K562 (cell line): ENCODE results near the gene MOB1B. TPM values are rescaled to one million over a fixed set of nuclear protein-coding genes. Genes with fewer than 3 reads are reported as not detected.

Experiments used
- ATAC-seq: fragments of 200-7000 bp; cut with Tn5 transposase; 3 replicates; pipeline ENCODE4 v1.9.1; 2020; ENCODE audit warnings: moderate library complexity
- BruUV-seq: library from RNA; stranded (reverse); fragments of 400-500 nt; replicated peaks from 2 replicates; lab custom pipeline; 2021; lab: Mats Ljungman, UMichigan
- CTCF ChIA-PET: fragments of 300-600 bp; formaldehyde crosslinking; extraction: SDS; loops from one replicate; lab custom pipeline; 2021; ENCODE audit warnings: low intra/inter-chr PET ratio; lab: Yijun Ruan, JAX
- POLR2A ChIA-PET: fragments of 300-600, 350-650 bp; sonication (Branson Sonifier 250); formaldehyde crosslinking; extraction: SDS; loops from one replicate; lab custom pipeline; 2021; ENCODE audit warnings: antibody characterized with exemption, inconsistent platforms; lab: Yijun Ruan, JAX
- DNase-seq, 4 experiments: peaks; one replicate each; pipeline versions ENCODE4 v3.0.0 to v3.0.0-alpha.2; 2011 to 2018; ENCODE audit warnings: low spot score in 3 of 4, mixed read lengths in 3 of 4; ENCODE audit errors: extremely low read depth in 1 of 4
- FAIRE-seq: peaks from 2 replicates; lab custom pipeline; 2011; peaks lifted over from hg19 to GRCh38; lab: Jason Lieb, UNC
- H2AFZ ChIP-seq: 2 replicates; pipeline ENCODE4 v1.6.0; 2011; ENCODE audit warnings: low read depth, low read length, control low read depth, inconsistent platforms
- H3K27ac ChIP-seq: fragments of 200-600 bp; 3 replicates; pipeline ENCODE4 v1.8.0; 2011; ENCODE audit warnings: low read depth, mild to moderate bottlenecking, control low read depth, inconsistent platforms, low read length, moderate library complexity, mixed read lengths; ENCODE audit errors: extremely low read depth
- H3K27me3 ChIP-seq, 2 experiments: fragments of 300-600 bp in 1 of 2; 2 replicates in 1 of 2; 3 replicates in 1 of 2; pipeline versions ENCODE4 v1.6.0 to v1.8.0; 2011; ENCODE audit warnings: inconsistent platforms in 2 of 2, low read length in 2 of 2, mild to moderate bottlenecking in 1 of 2, mixed read lengths in 1 of 2, moderate library complexity in 1 of 2; ENCODE audit not compliant: control insufficient read depth in 2 of 2, insufficient read depth in 2 of 2
- H3K36me3 ChIP-seq: fragments of 300-600 bp; 3 replicates; pipeline ENCODE4 v1.8.0; 2011; ENCODE audit warnings: mild to moderate bottlenecking, low read length, inconsistent platforms; ENCODE audit not compliant: control insufficient read depth, insufficient read depth
- H3K4me1 ChIP-seq, 2 experiments: fragments of 200-600 bp in 1 of 2; replicated peaks in 1 of 2; 2 replicates in 1 of 2; 3 replicates in 1 of 2; pipeline versions ENCODE4 v1.5.1 to v1.8.0; 2011; ENCODE audit warnings: inconsistent platforms in 2 of 2, low read length in 2 of 2, mild to moderate bottlenecking in 1 of 2, mixed read lengths in 1 of 2, moderate library complexity in 1 of 2; ENCODE audit not compliant: control insufficient read depth in 2 of 2, insufficient read depth in 2 of 2
- H3K4me2 ChIP-seq: 2 replicates; pipeline ENCODE4 v1.6.1; 2011; ENCODE audit warnings: low read length, control low read depth, inconsistent platforms, mixed read lengths; ENCODE audit not compliant: insufficient read depth
- H3K4me3 ChIP-seq: fragments of 200-600 bp; sonication (generic), shearing (Covaris generic); 2 replicates; pipeline ENCODE4 v1.5.1; 2016; ENCODE audit warnings: control low read depth, inconsistent platforms
- H3K79me2 ChIP-seq: fragments of 200-600 bp; 3 replicates; pipeline ENCODE4 v1.8.0; 2011; ENCODE audit warnings: low read length, inconsistent platforms; ENCODE audit not compliant: control insufficient read depth, insufficient read depth
- H3K9ac ChIP-seq, 2 experiments: 2 replicates each; pipeline versions ENCODE4 v1.6.0 to v1.6.1; 2011; ENCODE audit warnings: low read depth in 2 of 2, low read length in 2 of 2, control low read depth in 1 of 2, inconsistent platforms in 1 of 2, mild to moderate bottlenecking in 1 of 2, mixed read lengths in 1 of 2; ENCODE audit not compliant: insufficient read depth in 1 of 2
- H3K9me1 ChIP-seq: one replicate; pipeline ENCODE4 v1.6.0; 2011; ENCODE audit warnings: inconsistent platforms, mild to moderate bottlenecking, low read length, moderate library complexity; ENCODE audit not compliant: control insufficient read depth, insufficient read depth
- H3K9me3 ChIP-seq: replicated peaks from 2 replicates; pipeline ENCODE4 v1.5.1; 2011; ENCODE audit warnings: low read depth, low read length, inconsistent platforms; ENCODE audit not compliant: control insufficient read depth, insufficient read depth
- H4K20me1 ChIP-seq: replicated peaks from 2 replicates; pipeline ENCODE4 v1.6.1; 2011; ENCODE audit warnings: low read length, inconsistent platforms, mixed read lengths; ENCODE audit not compliant: control insufficient read depth, insufficient read depth
- ELK1 ChIP-seq: sonication (generic); formaldehyde crosslinking; IDR thresholded peaks from 2 replicates; pipeline ENCODE4 v1.8.1; 2022; ENCODE audit warnings: missing genetic modification reagents
- ID3 ChIP-seq, 2 experiments: fragments of 250-450 bp in 1 of 2; fragments of 450-650 bp in 1 of 2; sonication (Bioruptor Pico) in 1 of 2; IDR thresholded peaks; 2 replicates each; pipeline versions ENCODE4 v1.6.1 to v1.8.0; 2016 to 2021; ENCODE audit warnings: mild to moderate bottlenecking in 2 of 2, moderate library complexity in 2 of 2, missing compliant biosample characterization in 1 of 2, missing genetic modification characterization in 1 of 2
- MTF1 ChIP-seq: fragments of 250-450 bp; sonication (Bioruptor Pico); IDR thresholded peaks from 2 replicates; pipeline ENCODE4 v1.9.0; 2021; ENCODE audit warnings: moderate library complexity, mild to moderate bottlenecking, inconsistent platforms, borderline replicate concordance
- RFX5 ChIP-seq: IDR thresholded peaks from 2 replicates; pipeline ENCODE4 v1.6.1; 2011; ENCODE audit warnings: low read depth, mild to moderate bottlenecking, improper control_type of control experiment, low read length
- XRCC3 ChIP-seq: fragments of 450-650 bp; IDR thresholded peaks from 2 replicates; pipeline ENCODE4 v1.6.1; 2017; ENCODE audit warnings: mild to moderate bottlenecking, moderate library complexity
- ZNF830 ChIP-seq: fragments of 250-450 bp; sonication (Bioruptor Pico); IDR thresholded peaks from 2 replicates; pipeline ENCODE4 v1.5.0; 2021; ENCODE audit warnings: mild to moderate bottlenecking
- WGBS: fragments of 100-300 bp; shearing (Covaris generic); methylation state at CpG from one replicate; pipeline ENCODE4 v1.1.6; 2016; ENCODE audit warnings: low coverage, mixed read lengths; ENCODE audit not compliant: insufficient coverage; ENCODE audit errors: missing lambda C conversion rate; 5-methylcytosine and 5-hydroxymethylcytosine counted together
- in situ Hi-C: fragments of 300-500 bp; cut with MboI; formaldehyde crosslinking; loops from 4 replicates; pipeline ENCODE4 v1.15.0; 2018; ENCODE audit warnings: inconsistent platforms, mixed read lengths
- intact Hi-C: fragments of 100-400 bp; cut with micrococcal nuclease; formaldehyde crosslinking; loops from 2 replicates; pipeline ENCODE4 v1.14.2; 2022
- polyA plus RNA-seq, 8 experiments: library from polyadenylated mRNA; depleted of rRNA in 4 of 8; stranded (reverse) in 5 of 8; unstranded in 3 of 8; fragments of >200 nt; fragmentation: Nextera tagmentation in 2 of 8; fragmentation: Illumina TruSeq in 1 of 8; extraction: Ambion mirVana in 2 of 8; extraction: Trizol in 1 of 8; gene quantifications; 2 replicates each; pipeline versions ENCODE4 v1.2.1 to v1.2.3, GENCODE V29; 2011 to 2014; ENCODE audit warnings: inconsistent platforms in 1 of 8, missing spikeins in 1 of 8
- total RNA-seq, 7 experiments: library from RNA; depleted of rRNA in 6 of 7; stranded (reverse); fragments of >200 nt in 6 of 7; fragmentation: Illumina TruSeq in 2 of 7; extraction: Trizol in 2 of 7; gene quantifications; 2 replicates each; pipeline versions ENCODE4 v1.2.1 to v1.2.3, GENCODE V29; 2011 to 2021; ENCODE audit warnings: low replicate concordance in 1 of 7

MOB1B gene
- total and polyA plus RNA-seq, 9 of the 15 experiments (the other 6 are each of a cell fraction or from before 2014, with no cell fraction given), result 8.4 to 37.8 (median 19.0) TPM

- ATAC-seq, result no peak
- CTCF ChIA-PET, result no interaction called here
Observed at GRCh38 chr4:70936200-70936787, 34.1 kb downstream of the MOB1B start.

More at GRCh38 chr4:70936200-70936787, 34.1 kb downstream of the MOB1B start:
- no peak overlapping the region for H3K4me2 ChIP-seq
- TF ChIP-seq ID3 (CRISPR knock-in tag; IDR thresholded peaks at IDR 0.05) (no peak), ID3 (tag; IDR thresholded peaks at IDR 0.05) (no peak), ZNF830 (no peak), ELK1 (CRISPR knock-in tag) (no peak), RFX5 (no peak), XRCC3 (no peak), MTF1 (CRISPR knock-in tag) (no peak)
- peaks cover 13 to 22% of the 10 kb centered on the region in 2 experiments; a peak in 4 of 5 replicates for H3K4me1 ChIP-seq
- peaks cover 94% of the 10 kb centered on the region for H3K79me2 ChIP-seq
- no peak overlapping the region for H2AFZ ChIP-seq
- FAIRE-seq (no peak), DNase-seq (no peak)
- H3K9me3 ChIP-seq, result peaks cover 3% of the 10 kb centered on the region
- in situ Hi-C loops (no loop called here), intact Hi-C loops (loop anchor here (5.0 kb wide), 1 partner anchor 34 kb away; the partner anchor contains the start of gene MOB1B)
- H3K27me3 ChIP-seq, result no peaks in the 10 kb centered on the region
- no peaks in the 10 kb centered on the region for H3K9me1 ChIP-seq
- peaks cover 25% of the 10 kb centered on the region; the same call in 2 of the 3 replicates for H3K36me3 ChIP-seq
- no peak overlapping the region for H3K4me3 ChIP-seq
- POLR2A ChIA-PET, result interaction anchor here (0.9 to 1.2 kb wide), 2 partner anchors 9 to 97 kb away, joined by 4 to 5 read pairs; partner anchors contain the start of gene GRSF1
- BruUV-seq, result no TSS peak
- peaks cover 14% of the 10 kb centered on the region; the same call in 1 of the 2 replicates for H4K20me1 ChIP-seq
- H3K9ac ChIP-seq, result no peak overlapping the region
- no peak overlapping the region for H3K27ac ChIP-seq
- WGBS, result 98% methylated on average over 4 of the region's 4 CpGs
